Gastroesophageal sphincter (tissue), 3 donors: Measurements from ENCODE around the gene NR2F2.

ENCODE experiments used
- POLR2A ChIP-seq, 2 donors: fragments of 450-650 bp; IDR thresholded peaks; one replicate each; pipeline ENCODE4 v1.6.1; 2017; ENCODE audit warnings: antibody characterized with exemption in 2 of 2, mild to moderate bottlenecking in 2 of 2, moderate library complexity in 1 of 2
- TF ChIP-seq, protein P1 (sequence below), 4 experiments: fragments of 200-600 bp in 2 of 4; fragments of 450-650 bp in 2 of 4; sonication (generic) in 1 of 4; IDR thresholded peaks; one replicate each; pipeline ENCODE4 v1.5.1; 2017 to 2019; ENCODE audit warnings: antibody characterized with exemption in 4 of 4, mild to moderate bottlenecking in 2 of 4, moderate library complexity in 2 of 4

DNA sequence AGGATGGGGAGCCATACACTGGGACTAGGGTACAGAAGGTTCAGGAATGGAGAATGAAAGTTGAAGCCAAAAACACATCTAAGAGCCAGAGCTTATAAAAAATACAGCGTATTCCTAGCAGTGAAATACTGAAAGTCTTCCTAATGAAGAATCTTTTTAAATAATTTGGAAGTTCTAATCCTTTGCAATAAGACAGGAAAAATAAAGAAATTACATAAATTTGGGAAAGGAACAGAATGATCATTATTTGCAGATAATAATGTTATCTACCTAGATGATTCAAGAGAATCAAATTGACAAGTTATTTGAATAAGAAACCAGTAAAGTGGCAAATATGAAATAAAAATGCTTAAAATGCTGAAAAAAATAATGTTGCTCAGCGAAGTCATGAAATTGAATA is 32.3 kb upstream of the NR2F2 start:
- TF ChIP-seq POLR2A (IDR thresholded peaks at IDR 0.05), result no peak
- TF ChIP-seq, protein P1, sequence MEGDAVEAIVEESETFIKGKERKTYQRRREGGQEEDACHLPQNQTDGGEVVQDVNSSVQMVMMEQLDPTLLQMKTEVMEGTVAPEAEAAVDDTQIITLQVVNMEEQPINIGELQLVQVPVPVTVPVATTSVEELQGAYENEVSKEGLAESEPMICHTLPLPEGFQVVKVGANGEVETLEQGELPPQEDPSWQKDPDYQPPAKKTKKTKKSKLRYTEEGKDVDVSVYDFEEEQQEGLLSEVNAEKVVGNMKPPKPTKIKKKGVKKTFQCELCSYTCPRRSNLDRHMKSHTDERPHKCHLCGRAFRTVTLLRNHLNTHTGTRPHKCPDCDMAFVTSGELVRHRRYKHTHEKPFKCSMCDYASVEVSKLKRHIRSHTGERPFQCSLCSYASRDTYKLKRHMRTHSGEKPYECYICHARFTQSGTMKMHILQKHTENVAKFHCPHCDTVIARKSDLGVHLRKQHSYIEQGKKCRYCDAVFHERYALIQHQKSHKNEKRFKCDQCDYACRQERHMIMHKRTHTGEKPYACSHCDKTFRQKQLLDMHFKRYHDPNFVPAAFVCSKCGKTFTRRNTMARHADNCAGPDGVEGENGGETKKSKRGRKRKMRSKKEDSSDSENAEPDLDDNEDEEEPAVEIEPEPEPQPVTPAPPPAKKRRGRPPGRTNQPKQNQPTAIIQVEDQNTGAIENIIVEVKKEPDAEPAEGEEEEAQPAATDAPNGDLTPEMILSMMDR (IDR thresholded peaks at IDR 0.05), result no peak
